Measurements from ENCODE around the gene RASD1.

Gene RASD1

GRCh38 chr17:17509601-17510425 is 13.6 kb upstream of the RASD1 start:
- no peak for DNase-seq

GRCh38 chr17:17508646-17509591 is 12.7 kb upstream of the RASD1 start:
- DNase-seq: no peak

DNA sequence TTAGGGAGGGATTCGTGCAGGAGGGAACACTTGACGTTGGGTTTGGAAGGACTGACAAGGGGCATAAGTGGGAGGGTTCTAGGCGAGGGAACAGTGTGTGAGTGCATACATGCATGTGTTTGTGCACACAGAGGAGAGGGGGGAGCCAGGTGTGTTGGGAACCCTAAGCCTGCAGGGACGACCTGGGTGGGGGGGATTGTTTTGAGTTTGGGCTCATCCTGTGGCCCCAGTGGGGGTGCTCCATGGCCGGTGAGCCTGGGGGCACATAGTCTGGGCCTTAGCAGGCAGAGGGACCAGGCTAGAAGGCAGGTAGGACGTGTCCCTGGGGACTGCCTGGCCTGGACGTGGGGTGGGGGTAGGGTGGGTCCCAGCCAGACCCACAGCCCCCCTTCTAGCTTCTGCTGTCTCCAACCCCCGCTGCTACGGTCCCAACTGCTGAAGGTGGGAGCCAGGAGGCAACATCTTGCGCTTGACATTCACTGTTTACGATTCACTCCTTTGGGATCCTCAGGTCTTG is 11.9 kb upstream of the RASD1 start:
- DNase-seq: no peak

DNA sequence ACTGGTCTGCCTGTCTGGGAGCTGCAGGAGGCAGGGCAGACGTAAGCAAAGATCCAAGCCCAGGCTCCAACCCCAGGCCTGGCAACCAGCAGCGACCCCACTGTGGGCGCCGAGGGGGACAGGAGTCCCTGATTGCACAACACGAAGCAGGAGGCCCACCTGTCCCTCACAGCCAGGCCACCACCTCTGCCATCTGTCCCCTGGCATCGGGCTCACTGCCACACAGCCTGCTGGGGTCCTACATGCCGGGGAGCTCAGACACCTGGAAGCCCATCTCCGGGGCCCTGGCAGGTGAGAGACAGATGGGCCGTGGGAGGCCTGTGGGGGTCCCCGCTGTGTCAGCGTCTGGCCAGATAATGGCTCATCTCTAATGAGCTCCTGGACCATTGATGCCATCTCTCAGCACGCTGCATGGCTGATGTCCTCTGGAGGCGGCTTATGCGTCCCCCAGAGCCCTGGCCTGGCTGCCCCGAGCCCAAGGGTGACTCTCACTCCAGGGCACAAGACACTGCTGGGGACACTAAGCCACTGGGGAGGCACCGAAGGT is 11.3 kb upstream of the RASD1 start:
- DNase-seq: no peak

DNA sequence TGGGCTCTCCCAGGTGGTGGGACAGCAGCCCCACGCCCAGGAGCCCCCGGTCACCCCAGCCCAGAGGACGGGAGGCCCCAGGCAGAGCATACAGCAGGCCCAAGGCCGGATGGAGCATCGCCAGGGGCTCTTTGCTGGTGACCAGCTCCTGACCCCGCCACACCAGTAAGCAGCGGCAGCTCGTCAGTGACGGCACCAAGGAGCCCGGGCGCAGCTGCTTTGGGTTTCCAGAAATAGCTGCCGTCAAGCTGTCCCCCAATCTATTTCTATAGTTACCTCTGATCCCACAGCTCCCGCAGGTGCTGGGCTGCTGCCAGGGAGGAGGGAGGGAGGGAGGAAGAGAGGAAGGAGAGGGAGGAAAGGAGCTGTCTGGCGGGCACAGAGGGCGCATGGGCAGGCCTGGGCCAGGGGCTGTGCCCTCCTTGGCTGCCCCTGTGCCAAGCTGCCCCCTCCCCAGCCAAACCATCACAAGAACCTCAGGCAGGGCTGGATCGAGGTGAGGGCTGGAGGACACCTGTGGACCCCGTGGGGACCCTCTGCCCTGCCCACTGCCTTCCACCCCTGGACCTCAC is 10.8 kb upstream of the RASD1 start:
- DNase-seq: no peak

DNA sequence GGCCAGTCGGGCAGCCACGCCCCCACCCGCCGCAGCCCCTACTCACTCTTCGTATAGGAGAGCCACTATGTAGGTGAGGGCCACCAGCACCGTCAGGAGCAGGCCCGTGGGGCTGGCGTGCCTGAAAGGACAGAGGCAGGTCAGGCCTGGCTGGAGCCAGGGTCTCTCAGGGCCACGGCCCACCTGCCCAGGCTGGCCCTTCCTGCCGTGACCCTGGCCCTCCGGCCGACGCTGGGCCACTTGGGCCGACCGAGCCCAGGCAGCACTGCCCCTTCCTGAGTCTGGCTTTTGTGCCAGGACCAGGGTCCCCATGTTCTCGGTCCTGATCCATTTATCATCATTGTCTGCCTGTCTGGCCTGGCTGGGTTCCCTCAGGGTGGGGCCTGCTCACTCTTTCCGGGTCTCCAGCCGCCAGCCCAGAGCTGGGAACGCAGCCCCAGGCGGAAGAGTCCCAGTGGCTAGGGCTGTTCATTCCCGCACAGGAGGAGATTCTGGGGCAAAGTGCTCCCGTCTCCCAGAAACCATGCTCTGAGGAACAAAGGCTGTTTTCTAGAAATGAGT is 10.1 kb upstream of the RASD1 start:
- DNase-seq: no peak

DNA sequence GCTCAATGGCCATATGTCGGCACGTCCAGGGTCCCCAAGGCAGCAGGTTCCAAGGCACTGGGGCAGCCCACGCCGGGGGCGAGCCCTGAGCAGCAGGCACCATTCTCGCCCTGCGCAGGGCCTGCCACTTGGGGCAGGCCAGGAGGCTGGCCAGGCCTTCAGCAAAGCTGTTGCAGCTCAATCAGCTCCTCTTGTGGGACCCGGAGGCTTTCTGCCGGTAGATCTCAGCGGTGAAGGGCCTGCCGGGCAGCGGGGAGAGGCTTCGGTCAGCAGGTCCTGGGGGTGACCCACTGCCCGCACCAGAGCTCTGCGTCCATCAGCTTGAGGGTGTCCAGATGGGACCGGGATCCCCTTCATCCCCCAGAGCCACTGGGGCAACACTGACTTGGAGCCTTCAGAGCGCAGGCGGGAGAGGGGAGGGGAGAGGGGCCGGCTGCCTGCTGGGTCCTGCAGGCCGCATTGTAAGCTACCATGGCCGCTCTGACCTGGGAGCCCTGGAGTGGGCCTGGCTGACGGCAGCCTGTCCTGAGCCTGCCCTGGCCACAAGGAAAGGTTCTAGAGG is 9.5 kb upstream of the RASD1 start:
- DNase-seq: no peak

GRCh38 chr17:17505151-17505550 is 9.0 kb upstream of the RASD1 start:
- no peak for DNase-seq

- no peak for DNase-seq
Observed at GRCh38 chr17:17504341-17505140, 8.3 kb upstream of the RASD1 start.

DNA sequence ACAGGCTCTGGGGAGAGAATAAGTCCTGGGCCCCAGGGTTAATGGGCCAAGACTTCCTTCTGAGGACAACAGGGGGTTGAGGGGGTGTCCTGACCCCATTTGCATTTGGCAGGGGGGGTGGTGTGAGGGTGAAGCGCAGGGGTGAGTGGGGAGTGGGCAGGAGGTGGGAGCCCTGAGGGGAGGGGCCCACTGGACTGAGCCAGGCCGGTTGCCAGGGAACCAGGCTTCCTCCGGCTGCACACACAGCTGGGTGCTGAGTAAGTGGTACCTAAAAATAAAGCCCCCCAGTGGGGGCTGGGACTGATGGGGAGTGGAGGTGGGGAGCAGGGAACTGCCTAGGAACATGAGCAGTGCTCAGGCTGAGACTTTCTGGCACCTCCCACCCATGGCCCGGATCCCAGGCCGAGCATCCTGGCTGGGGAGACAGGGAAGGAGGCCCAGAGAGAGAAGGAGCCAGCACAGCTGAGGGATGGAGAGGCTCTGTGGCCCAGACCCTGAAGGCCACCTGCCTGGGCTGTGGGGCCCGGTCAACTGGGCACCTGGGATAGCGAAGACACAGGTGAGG is 7.5 kb upstream of the RASD1 start:
- no peak for DNase-seq

- DNase-seq: no peak
Observed at GRCh38 chr17:17502741-17503565, 6.8 kb upstream of the RASD1 start.

DNA sequence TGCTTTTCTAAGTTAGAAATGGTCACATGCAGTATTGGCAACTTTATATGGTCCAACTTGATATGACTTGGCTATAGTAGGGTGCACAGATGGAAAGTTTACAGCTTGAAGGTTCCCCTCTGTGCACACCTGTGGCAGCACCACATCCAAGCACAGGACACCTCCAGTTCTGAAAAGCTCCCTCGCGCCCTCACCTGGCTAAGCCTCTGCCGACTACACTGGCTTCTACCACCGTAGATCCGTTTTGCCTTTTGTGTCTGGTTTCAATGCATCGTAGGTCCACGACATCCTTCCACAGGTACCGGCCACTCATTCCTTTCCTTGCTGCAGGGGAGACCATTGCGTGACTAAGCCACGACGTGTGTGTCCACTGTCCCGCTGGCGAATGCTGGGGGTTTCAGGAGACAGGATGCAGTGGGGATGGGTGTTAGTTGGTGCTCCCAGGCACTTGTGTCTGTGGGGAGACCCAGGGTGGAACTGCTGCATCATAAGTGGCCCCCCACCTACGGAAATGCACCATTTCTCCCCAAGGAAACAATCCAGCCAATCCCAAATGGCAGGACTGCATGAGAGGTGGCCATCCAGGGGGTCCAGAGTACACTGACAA is 4.9 kb upstream of the RASD1 start:
- DNase-seq: no peak

- no peak for DNase-seq
Observed at GRCh38 chr17:17499402-17500145, 3.4 kb upstream of the RASD1 start.

DNA sequence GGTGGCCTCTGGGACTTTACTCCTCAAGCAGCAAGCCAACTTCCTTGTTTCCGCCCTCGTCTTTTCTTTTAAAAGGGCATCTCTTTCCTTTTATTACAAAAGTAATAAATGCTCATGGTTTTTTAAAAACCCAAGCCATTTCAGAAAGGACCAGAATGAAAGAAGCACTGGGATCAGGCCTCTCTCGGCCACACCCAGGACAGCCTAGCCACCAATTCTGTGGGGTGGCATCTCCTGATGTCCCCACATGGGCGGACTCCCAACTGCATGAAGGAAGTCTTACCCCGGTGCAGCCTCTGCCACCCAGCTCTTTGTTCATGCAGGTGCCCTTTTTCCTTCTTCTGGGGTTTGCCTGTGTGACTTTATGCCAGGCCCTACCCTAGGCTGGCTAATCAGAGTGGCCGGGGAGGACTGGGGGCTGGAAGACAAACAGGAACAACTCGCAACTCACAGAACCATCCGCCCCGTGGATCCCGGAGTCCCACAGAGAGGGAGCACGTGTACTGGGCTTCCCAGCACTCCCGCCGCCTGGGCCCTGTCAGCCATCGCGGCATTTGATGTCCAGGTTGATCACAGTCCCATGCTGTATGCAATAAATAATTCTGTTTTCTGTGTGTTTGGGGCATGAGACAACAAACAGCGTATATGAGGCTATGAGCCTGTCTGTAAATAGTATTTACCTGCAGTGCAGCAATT is 2.6 kb upstream of the RASD1 start:
- no peak for DNase-seq

DNA sequence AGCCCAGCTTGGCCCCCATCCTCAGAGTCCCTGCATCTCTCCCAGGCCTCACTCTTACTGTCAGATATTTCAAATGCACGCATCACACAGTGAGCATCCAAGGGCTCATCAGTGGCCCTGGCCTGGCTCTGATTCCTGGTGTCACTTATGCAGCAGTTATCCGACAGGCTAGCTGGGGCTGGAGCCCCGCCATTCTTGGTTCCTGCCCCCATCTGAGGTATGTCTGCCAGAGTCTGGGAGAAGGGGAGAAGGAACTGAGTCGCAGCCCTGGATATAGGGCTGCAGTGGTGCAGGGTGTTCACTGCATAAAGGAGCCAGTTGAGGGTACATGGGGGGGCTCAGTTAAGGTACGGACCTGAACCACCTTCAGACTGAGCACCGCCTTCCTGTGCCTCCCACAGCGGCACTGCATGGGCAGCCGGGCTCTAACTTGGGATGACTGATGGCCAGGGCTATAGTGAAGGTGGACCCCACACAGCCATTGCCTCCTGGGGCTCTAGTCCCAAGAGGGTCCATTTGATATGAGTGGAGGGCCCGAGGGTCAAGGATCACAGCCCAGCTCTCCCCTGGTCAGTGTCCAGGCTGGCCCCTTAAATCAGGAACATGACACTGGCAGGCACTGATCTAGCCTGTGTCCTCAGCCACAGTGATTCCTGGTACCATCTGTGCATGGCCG is 1.8 kb upstream of the RASD1 start:
- no peak for DNase-seq

- no peak for DNase-seq
Observed at GRCh38 chr17:17497065-17497844, 1.1 kb upstream of the RASD1 start.

All from activated CD8-positive, alpha-beta memory T cell treated with anti-CD3 and anti-CD28 coated beads for 24 hours (primary cell).